Measurements from ENCODE around the gene GZMM. TPM values are rescaled to one million over a fixed set of nuclear protein-coding genes. Genes with fewer than 3 reads are reported as not detected.

GZMM gene
- total and polyA plus RNA-seq, 2 of the 13 experiments (the other 11 are each of a cell fraction or from before 2014, with no cell fraction given): 0.07 TPM; not detected in 1

DNA sequence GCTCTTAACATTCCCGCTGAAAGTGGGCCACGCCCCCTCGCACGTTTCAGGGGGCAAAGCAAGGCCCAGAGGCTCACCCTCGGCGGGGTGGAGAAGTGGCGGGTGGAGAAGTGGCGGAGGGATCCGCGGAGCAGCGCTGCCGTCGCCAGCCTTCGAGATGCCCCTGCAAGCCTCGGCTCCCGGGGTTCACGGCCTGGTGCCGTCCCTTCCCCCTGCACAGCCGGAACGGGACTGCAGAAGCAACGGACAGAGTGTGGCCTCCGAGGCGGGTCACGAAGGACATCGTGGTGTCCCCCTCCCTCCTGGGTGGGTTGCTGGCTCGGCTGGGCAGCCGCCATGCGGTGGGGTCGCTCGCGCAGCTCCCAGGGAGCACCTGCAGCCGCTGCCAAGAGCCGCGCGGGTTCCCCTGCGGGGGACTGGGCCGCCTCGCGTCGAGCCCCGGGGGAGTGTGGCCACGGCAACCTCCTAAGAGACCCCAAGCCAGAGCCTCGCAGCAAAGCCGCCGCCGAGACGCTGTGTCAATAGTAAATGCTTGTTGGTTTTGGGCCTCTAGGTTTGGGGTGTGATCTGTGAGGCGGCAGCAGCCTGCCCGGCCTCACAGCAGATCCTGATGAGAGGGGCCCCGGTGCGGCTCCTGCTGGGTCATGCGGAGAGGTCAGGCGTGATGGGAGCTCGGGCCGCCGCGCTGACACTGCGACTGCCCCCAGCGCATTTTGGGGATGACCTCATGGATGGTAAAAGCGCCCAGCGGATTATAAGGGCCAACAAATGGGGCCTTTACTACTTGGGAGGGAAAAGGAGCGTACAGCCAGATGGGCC, 31.1 kb upstream of the GZMM start (continued):
- TF ChIP-seq, protein P1, sequence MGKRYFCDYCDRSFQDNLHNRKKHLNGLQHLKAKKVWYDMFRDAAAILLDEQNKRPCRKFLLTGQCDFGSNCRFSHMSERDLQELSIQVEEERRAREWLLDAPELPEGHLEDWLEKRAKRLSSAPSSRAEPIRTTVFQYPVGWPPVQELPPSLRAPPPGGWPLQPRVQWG (CRISPR knock-in tag; IDR thresholded peaks at IDR 0.05; ENCODE audit: borderline replicate concordance, low read depth): no peak
- TF ChIP-seq, protein P2, sequence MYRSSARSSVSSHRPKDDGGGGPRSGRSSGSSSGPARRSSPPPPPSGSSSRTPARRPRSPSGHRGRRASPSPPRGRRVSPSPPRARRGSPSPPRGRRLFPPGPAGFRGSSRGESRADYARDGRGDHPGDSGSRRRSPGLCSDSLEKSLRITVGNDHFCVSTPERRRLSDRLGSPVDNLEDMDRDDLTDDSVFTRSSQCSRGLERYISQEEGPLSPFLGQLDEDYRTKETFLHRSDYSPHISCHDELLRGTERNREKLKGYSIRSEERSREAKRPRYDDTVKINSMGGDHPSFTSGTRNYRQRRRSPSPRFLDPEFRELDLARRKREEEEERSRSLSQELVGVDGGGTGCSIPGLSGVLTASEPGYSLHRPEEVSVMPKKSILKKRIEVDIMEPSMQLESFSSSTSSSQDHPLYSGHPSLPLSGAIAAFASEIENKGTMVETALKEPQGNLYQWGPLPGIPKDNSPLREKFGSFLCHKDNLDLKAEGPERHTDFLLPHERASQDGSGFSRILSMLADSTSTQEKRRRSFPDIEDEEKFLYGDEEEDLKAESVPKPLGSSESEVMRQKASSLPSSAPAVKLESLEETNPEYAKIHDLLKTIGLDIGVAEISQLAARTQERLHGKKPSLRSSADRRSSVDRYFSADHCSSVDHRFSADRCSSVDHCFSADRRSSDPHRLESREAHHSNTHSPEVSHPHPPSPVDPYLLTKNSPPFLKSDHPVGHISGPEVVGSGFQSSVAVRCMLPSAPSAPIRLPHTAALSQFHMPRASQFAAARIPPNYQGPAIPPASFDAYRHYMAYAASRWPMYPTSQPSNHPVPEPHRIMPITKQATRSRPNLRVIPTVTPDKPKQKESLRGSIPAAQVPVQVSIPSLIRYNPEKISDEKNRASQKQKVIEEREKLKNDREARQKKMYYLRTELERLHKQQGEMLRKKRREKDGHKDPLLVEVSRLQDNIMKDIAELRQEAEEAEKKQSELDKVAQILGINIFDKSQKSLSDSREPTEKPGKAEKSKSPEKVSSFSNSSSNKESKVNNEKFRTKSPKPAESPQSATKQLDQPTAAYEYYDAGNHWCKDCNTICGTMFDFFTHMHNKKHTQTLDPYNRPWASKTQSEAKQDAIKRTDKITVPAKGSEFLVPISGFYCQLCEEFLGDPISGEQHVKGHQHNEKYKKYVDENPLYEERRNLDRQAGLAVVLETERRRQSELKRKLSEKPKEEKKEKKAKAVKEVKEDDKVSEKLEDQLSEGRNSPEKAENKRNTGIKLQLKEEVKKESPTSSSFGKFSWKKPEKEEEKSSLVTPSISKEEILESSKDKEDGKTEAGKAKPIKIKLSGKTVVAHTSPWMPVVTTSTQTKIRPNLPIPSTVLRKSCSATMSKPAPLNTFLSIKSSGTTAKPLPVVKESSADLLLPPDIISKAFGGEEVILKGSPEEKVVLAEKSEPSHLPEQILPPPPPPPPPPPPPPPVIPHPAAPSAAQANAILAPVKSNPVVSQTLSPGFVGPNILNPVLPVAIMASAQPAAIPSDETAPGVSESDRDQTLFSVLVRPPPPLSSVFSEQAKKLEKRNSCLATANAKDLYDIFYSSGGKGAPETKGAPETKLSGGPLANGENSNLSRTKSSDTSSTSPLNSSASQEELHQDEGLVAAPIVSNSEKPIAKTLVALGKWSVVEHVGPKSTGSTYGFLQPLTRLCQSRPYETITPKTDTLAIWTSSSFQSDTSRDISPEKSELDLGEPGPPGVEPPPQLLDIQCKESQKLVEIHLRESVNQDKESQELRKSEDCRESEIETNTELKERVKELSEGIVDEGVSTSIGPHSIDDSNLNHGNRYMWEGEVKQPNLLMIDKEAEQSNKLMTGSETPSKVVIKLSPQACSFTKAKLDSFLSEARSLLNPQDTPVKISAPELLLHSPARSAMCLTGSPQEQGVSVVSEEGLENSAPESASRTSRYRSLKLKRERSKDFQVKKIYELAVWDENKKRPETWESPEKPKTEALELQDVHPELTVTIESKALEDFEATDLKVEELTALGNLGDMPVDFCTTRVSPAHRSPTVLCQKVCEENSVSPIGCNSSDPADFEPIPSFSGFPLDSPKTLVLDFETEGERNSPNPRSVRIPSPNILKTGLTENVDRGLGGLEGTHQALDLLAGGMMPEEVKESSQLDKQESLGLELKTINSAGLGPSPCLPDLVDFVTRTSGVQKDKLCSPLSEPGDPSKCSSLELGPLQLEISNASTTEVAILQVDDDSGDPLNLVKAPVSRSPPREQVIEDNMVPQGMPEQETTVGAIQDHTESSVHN (CRISPR knock-in tag; IDR thresholded peaks at IDR 0.05): peak; percentile 83; the same call in 1 of the 2 replicates
- TF ChIP-seq SAFB2 (CRISPR knock-in tag; IDR thresholded peaks at IDR 0.05; ENCODE audit: borderline replicate concordance, low read depth) (peak; percentile 16; the same call in 1 of the 2 replicates), NFKB2 (CRISPR knock-in tag; IDR thresholded peaks at IDR 0.05; ENCODE audit: borderline replicate concordance) (peak; percentile 35; the same call in 1 of the 2 replicates), BCL6 (CRISPR knock-in tag; IDR thresholded peaks at IDR 0.05) (peak; percentile 17; the same call in 1 of the 2 replicates), NR2F6 (IDR thresholded peaks at IDR 0.05) (peak; percentile 46; the same call in 1 of the 2 replicates), NR2F6 (CRISPR knock-in tag; IDR thresholded peaks at IDR 0.05) (peak; percentile 11; the same call in 1 of the 2 replicates), NR1H2 (CRISPR knock-in tag; IDR thresholded peaks at IDR 0.05; ENCODE audit: borderline replicate concordance, low read depth) (no peak), ZNF563 (CRISPR knock-in tag; IDR thresholded peaks at IDR 0.05) (peak; percentile 39; the same call in 1 of the 2 replicates), ZNF329 (CRISPR knock-in tag; IDR thresholded peaks at IDR 0.05; ENCODE audit: low read depth) (no peak), SPEN (CRISPR knock-in tag; IDR thresholded peaks at IDR 0.05; ENCODE audit: low read depth) (0 out of 2 replicates have a peak, but pooled peaks have one; percentile 30), ZNF766 (CRISPR knock-in tag; IDR thresholded peaks at IDR 0.05; ENCODE audit: borderline replicate concordance) (no peak)
- TF ChIP-seq, protein P3, sequence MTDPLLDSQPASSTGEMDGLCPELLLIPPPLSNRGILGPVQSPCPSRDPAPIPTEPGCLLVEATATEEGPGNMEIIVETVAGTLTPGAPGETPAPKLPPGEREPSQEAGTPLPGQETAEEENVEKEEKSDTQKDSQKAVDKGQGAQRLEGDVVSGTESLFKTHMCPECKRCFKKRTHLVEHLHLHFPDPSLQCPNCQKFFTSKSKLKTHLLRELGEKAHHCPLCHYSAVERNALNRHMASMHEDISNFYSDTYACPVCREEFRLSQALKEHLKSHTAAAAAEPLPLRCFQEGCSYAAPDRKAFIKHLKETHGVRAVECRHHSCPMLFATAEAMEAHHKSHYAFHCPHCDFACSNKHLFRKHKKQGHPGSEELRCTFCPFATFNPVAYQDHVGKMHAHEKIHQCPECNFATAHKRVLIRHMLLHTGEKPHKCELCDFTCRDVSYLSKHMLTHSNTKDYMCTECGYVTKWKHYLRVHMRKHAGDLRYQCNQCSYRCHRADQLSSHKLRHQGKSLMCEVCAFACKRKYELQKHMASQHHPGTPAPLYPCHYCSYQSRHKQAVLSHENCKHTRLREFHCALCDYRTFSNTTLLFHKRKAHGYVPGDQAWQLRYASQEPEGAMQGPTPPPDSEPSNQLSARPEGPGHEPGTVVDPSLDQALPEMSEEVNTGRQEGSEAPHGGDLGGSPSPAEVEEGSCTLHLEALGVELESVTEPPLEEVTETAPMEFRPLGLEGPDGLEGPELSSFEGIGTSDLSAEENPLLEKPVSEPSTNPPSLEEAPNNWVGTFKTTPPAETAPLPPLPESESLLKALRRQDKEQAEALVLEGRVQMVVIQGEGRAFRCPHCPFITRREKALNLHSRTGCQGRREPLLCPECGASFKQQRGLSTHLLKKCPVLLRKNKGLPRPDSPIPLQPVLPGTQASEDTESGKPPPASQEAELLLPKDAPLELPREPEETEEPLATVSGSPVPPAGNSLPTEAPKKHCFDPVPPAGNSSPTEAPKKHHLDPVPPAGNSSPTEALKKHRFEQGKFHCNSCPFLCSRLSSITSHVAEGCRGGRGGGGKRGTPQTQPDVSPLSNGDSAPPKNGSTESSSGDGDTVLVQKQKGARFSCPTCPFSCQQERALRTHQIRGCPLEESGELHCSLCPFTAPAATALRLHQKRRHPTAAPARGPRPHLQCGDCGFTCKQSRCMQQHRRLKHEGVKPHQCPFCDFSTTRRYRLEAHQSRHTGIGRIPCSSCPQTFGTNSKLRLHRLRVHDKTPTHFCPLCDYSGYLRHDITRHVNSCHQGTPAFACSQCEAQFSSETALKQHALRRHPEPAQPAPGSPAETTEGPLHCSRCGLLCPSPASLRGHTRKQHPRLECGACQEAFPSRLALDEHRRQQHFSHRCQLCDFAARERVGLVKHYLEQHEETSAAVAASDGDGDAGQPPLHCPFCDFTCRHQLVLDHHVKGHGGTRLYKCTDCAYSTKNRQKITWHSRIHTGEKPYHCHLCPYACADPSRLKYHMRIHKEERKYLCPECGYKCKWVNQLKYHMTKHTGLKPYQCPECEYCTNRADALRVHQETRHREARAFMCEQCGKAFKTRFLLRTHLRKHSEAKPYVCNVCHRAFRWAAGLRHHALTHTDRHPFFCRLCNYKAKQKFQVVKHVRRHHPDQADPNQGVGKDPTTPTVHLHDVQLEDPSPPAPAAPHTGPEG (CRISPR knock-in tag; IDR thresholded peaks at IDR 0.05): no peak

Measured in HepG2 (cell line).